ACHN (cell line): ENCODE results near the gene RAB38.
A peak's percentile ranks its signal among the peaks of the same experiment; 100 is the strongest.

Experiments
- DNase-seq: peaks from one replicate; pipeline ENCODE4 v3.0.0-alpha.2; 2015
- in situ Hi-C: cut with HindIII; loops from 2 replicates; pipeline ENCODE4 v1.10.0; 2017; ENCODE audit warnings: low sequenced_read_pairs, low pct_ligation_motif_present, low pct_unique_long_range_greater_than_20kb

The RAB38 gene

GRCh38 chr11:88174709-88175568 lies at the start of gene RAB38:
Gene RAB38, minus strand, starts transcription at chr11:88175443. Its CDS starts 59 bp downstream, at chr11:88175384.
- in situ Hi-C loops, result no loop called here
- peak; percentile 83 for DNase-seq

- no peak for DNase-seq
These were observed 38.2 kb upstream of the RAB38 start for GRCh38 chr11:88213406-88213805.

GRCh38 chr11:88212300-88212699 lies 37.1 kb upstream of the RAB38 start:
- DNase-seq, result no peak
- in situ Hi-C loops, result no loop called here

More at GRCh38 chr11:88213406-88213805, 38.2 kb upstream of the RAB38 start:
- in situ Hi-C loops, result no loop called here

GRCh38 chr11:88208745-88209144 lies 33.5 kb upstream of the RAB38 start:
- no peak for DNase-seq
- in situ Hi-C loops, result no loop called here

GRCh38 chr11:88206751-88207150 lies 31.5 kb upstream of the RAB38 start:
- in situ Hi-C loops, result no loop called here
- no peak for DNase-seq

- no peak for DNase-seq
- in situ Hi-C loops, result no loop called here
These were observed 29.1 kb upstream of the RAB38 start for GRCh38 chr11:88204353-88204752.

GRCh38 chr11:88203604-88204003 lies 28.4 kb upstream of the RAB38 start:
- DNase-seq, result no peak
- in situ Hi-C loops, result no loop called here

GRCh38 chr11:88202498-88202897 lies 27.3 kb upstream of the RAB38 start:
- in situ Hi-C loops, result no loop called here
- no peak for DNase-seq

- in situ Hi-C loops, result no loop called here
- no peak for DNase-seq
These were observed 21.1 kb upstream of the RAB38 start for GRCh38 chr11:88196393-88196792.

GRCh38 chr11:88195908-88196307 lies 20.7 kb upstream of the RAB38 start:
- in situ Hi-C loops, result no loop called here
- no peak for DNase-seq

GRCh38 chr11:88194990-88195389 lies 19.7 kb upstream of the RAB38 start:
- no peak for DNase-seq

GRCh38 chr11:88193278-88193677 lies 18.0 kb upstream of the RAB38 start:
- no peak for DNase-seq
- in situ Hi-C loops, result no loop called here

More at GRCh38 chr11:88194990-88195389, 19.7 kb upstream of the RAB38 start:
- in situ Hi-C loops, result no loop called here

- in situ Hi-C loops, result no loop called here
- no peak for DNase-seq
These were observed 13.7 kb upstream of the RAB38 start for GRCh38 chr11:88188932-88189253.

- in situ Hi-C loops, result no loop called here
- DNase-seq, result no peak
These were observed 13.1 kb upstream of the RAB38 start for GRCh38 chr11:88188251-88188931.

GRCh38 chr11:88183233-88183632 lies 8.0 kb upstream of the RAB38 start:
- in situ Hi-C loops, result no loop called here

GRCh38 chr11:88181776-88182175 lies 6.5 kb upstream of the RAB38 start:
- in situ Hi-C loops, result no loop called here

More at GRCh38 chr11:88183233-88183632, 8.0 kb upstream of the RAB38 start:
- DNase-seq, result no peak

GRCh38 chr11:88179971-88180629 lies 4.9 kb upstream of the RAB38 start:
- DNase-seq, result no peak
- in situ Hi-C loops, result no loop called here

More at GRCh38 chr11:88181776-88182175, 6.5 kb upstream of the RAB38 start:
- DNase-seq, result no peak

- DNase-seq, result no peak
- in situ Hi-C loops, result no loop called here
These were observed 3.9 kb upstream of the RAB38 start for GRCh38 chr11:88179141-88179540.

- in situ Hi-C loops, result no loop called here
- DNase-seq, result no peak
These were observed 2.9 kb upstream of the RAB38 start for GRCh38 chr11:88178191-88178590.
